H9 (cell line): ENCODE results near the gene LRP1B. TPM values are rescaled to one million over a fixed set of nuclear protein-coding genes. Genes with fewer than 3 reads are reported as not detected.

Source experiments
- DNase-seq: peaks from one replicate; pipeline ENCODE4 v3.0.0-alpha.2; 2017
- H2AFZ ChIP-seq: one replicate; pipeline ENCODE4 v1.6.1; 2013; ENCODE audit warnings: mild to moderate bottlenecking, low read length, control low read depth, moderate library complexity
- H2AK5ac ChIP-seq: 2 replicates; pipeline ENCODE4 v1.6.1; 2013; ENCODE audit warnings: low read length, control low read depth, mixed read lengths; ENCODE audit not compliant: insufficient read length
- H2BK120ac ChIP-seq: one replicate; pipeline ENCODE4 v1.6.1; 2013; ENCODE audit warnings: low read depth, mild to moderate bottlenecking, low read length, control low read depth, inconsistent platforms; ENCODE audit not compliant: poor library complexity, severe bottlenecking
- H2BK12ac ChIP-seq: 2 replicates; pipeline ENCODE4 v1.6.1; 2013; ENCODE audit warnings: low read length, control low read depth, mixed read lengths, low read depth; ENCODE audit not compliant: insufficient read length
- H2BK15ac ChIP-seq: 2 replicates; pipeline ENCODE4 v1.6.1; 2013; ENCODE audit warnings: low read depth, low read length, control low read depth
- H2BK20ac ChIP-seq: one replicate; pipeline ENCODE4 v1.6.1; 2013; ENCODE audit warnings: low read depth, mild to moderate bottlenecking, low read length, control low read depth, inconsistent platforms; ENCODE audit not compliant: poor library complexity, severe bottlenecking
- H2BK5ac ChIP-seq: 2 replicates; pipeline ENCODE4 v1.6.1; 2013; ENCODE audit warnings: low read length, control low read depth, mixed read lengths; ENCODE audit not compliant: insufficient read length
- H3K14ac ChIP-seq: 2 replicates; pipeline ENCODE4 v1.6.1; 2013; ENCODE audit warnings: low read length, control low read depth; ENCODE audit not compliant: insufficient read depth
- H3K18ac ChIP-seq: 2 replicates; pipeline ENCODE4 v1.6.1; 2013; ENCODE audit warnings: low read depth, mild to moderate bottlenecking, mixed read lengths, low read length, control low read depth; ENCODE audit not compliant: insufficient read length
- H3K23ac ChIP-seq: 2 replicates; pipeline ENCODE4 v1.6.1; 2013; ENCODE audit warnings: low read length, control low read depth, mixed read lengths, low read depth; ENCODE audit not compliant: insufficient read length
- H3K23me2 ChIP-seq: 2 replicates; pipeline ENCODE4 v1.6.1; 2013; ENCODE audit warnings: low read depth, mild to moderate bottlenecking, mixed read lengths, low read length, control low read depth; ENCODE audit not compliant: insufficient read length, poor library complexity, severe bottlenecking
- H3K27ac ChIP-seq: 2 replicates; pipeline ENCODE4 v1.5.1; 2013; ENCODE audit warnings: low read length, control low read depth, mixed read lengths, low read depth; ENCODE audit not compliant: insufficient read length
- H3K27me3 ChIP-seq: 2 replicates; pipeline ENCODE4 v1.6.1; 2013; ENCODE audit warnings: low read length, control low read depth, inconsistent platforms; ENCODE audit not compliant: insufficient read depth
- H3K4ac ChIP-seq: 2 replicates; pipeline ENCODE4 v1.6.1; 2013; ENCODE audit warnings: low read depth, mild to moderate bottlenecking, control low read depth, inconsistent platforms, low read length, moderate library complexity
- H3K4me1 ChIP-seq: 2 replicates; pipeline ENCODE4 v1.6.1; 2013; ENCODE audit warnings: low read length, control low read depth, inconsistent platforms; ENCODE audit not compliant: insufficient read depth
- H3K4me2 ChIP-seq: 2 replicates; pipeline ENCODE4 v1.6.1; 2013; ENCODE audit warnings: low read length, control low read depth, mixed read lengths; ENCODE audit not compliant: insufficient read length, insufficient read depth
- H3K56ac ChIP-seq: 2 replicates; pipeline ENCODE4 v1.6.1; 2013; ENCODE audit warnings: low read depth, mild to moderate bottlenecking, mixed read lengths, low read length, control low read depth; ENCODE audit not compliant: insufficient read length
- H3K79me1 ChIP-seq: 2 replicates; pipeline ENCODE4 v1.6.1; 2013; ENCODE audit warnings: low read depth, mild to moderate bottlenecking, moderate library complexity, low read length, control low read depth, inconsistent platforms; ENCODE audit not compliant: insufficient read depth, poor library complexity, severe bottlenecking
- H3K79me2 ChIP-seq: 2 replicates; pipeline ENCODE4 v1.6.1; 2013; ENCODE audit warnings: low read length, control low read depth, inconsistent platforms; ENCODE audit not compliant: insufficient read depth
- H3K9ac ChIP-seq: 2 replicates; pipeline ENCODE4 v1.6.1; 2013; ENCODE audit warnings: low read length, control low read depth, mixed read lengths; ENCODE audit not compliant: insufficient read length; ENCODE audit errors: extremely low read depth
- H3K9me3 ChIP-seq: one replicate; pipeline ENCODE4 v1.6.1; 2013; ENCODE audit warnings: low read depth, low read length, inconsistent platforms; ENCODE audit not compliant: control insufficient read depth
- H3T11ph ChIP-seq: one replicate; pipeline ENCODE4 v1.6.1; 2013; ENCODE audit warnings: mild to moderate bottlenecking, low read length, control low read depth, inconsistent platforms
- H4K20me1 ChIP-seq: one replicate; pipeline ENCODE4 v1.6.1; 2013; ENCODE audit not compliant: control insufficient read depth, insufficient read length, insufficient read depth
- H4K5ac ChIP-seq: 2 replicates; pipeline ENCODE4 v1.6.1; 2013; ENCODE audit warnings: low read depth, mild to moderate bottlenecking, mixed read lengths, low read length, control low read depth; ENCODE audit not compliant: insufficient read length
- H4K8ac ChIP-seq: replicated peaks from 2 replicates; pipeline ENCODE4 v1.6.1; 2013; ENCODE audit warnings: low read length, control low read depth, mixed read lengths, low read depth; ENCODE audit not compliant: insufficient read length
- H4K91ac ChIP-seq: 2 replicates; pipeline ENCODE4 v1.6.1; 2013; ENCODE audit warnings: low read depth, mild to moderate bottlenecking, moderate library complexity, mixed read lengths, low read length, control low read depth; ENCODE audit not compliant: insufficient read length
- H3K27ac Mint-ChIP-seq, 3 experiments: 2 replicates in 2 of 3; 3 replicates in 1 of 3; pipeline ENCODE4 v1.8.0; 2020 to 2021; ENCODE audit warnings: mixed read lengths in 3 of 3, mild to moderate bottlenecking in 1 of 3, moderate library complexity in 1 of 3
- H3K27me3 Mint-ChIP-seq: 2 replicates; pipeline ENCODE4 v1.8.0; 2021; ENCODE audit warnings: low read depth, mild to moderate bottlenecking, moderate library complexity, mixed read lengths
- H3K36me3 Mint-ChIP-seq, 3 experiments: 2 replicates in 2 of 3; 3 replicates in 1 of 3; pipeline ENCODE4 v1.8.0; 2020 to 2021; ENCODE audit warnings: low read depth in 3 of 3, mixed read lengths in 3 of 3; ENCODE audit not compliant: insufficient read depth in 1 of 3
- H3K4me1 Mint-ChIP-seq, 2 experiments: 2 replicates each; pipeline ENCODE4 v1.8.0; 2020; ENCODE audit warnings: mixed read lengths in 2 of 2
- H3K4me3 Mint-ChIP-seq, 2 experiments: 2 replicates in 1 of 2; 3 replicates in 1 of 2; pipeline ENCODE4 v1.8.0; 2020 to 2021; ENCODE audit warnings: mild to moderate bottlenecking in 2 of 2, mixed read lengths in 2 of 2, moderate library complexity in 1 of 2
- H3K9me3 Mint-ChIP-seq, 2 experiments: 2 replicates in 1 of 2; 3 replicates in 1 of 2; pipeline ENCODE4 v1.8.0; 2020; ENCODE audit warnings: mild to moderate bottlenecking in 2 of 2, mixed read lengths in 2 of 2, moderate library complexity in 1 of 2
- WGBS: extraction: QIAGEN DNeasy Blood & Tissue Kit; methylation state at CpG from one replicate; pipeline ENCODE4 v1.1.7; 2013; ENCODE audit warnings: missing lambda C conversion rate, low lambda C conversion rate, mixed read lengths; ENCODE audit not compliant: insufficient read length; ENCODE audit errors: extremely low coverage; 5-methylcytosine and 5-hydroxymethylcytosine counted together
- total RNA-seq: library from RNA; stranded (reverse); gene quantifications from 2 replicates; pipeline ENCODE4 v1.2.1, GENCODE V29; 2021
- TF ChIP-seq, protein P1 (sequence below): fragments of 200-600 bp; sonication (generic); conservative IDR thresholded peaks from 3 replicates; pipeline ENCODE4 v1.8.0; 2021; ENCODE audit warnings: antibody characterized with exemption, mild to moderate bottlenecking

The LRP1B gene
- total RNA-seq, 1 experiment from 2014 or later, result not detected

GRCh38 chr2:141878016-141878415 is 252.8 kb downstream of the LRP1B start:
- H2BK12ac ChIP-seq, result no peak overlapping the region
- no peak overlapping the region for H3K4me2 ChIP-seq
- no peak overlapping the region for H3K4ac ChIP-seq
- Mint-ChIP-seq H3K9me3 (no peaks in the 10 kb centered on the region), H3K4me1 (peaks cover 8 to 11% of the 10 kb centered on the region in 2 experiments), H3K4me3 (no peak overlapping the region), H3K27ac (no peak overlapping the region; a peak in 1 of 7 replicates), H3K27me3 (no peaks in the 10 kb centered on the region), H3K36me3 (peaks cover 0 to 5% (median 0%) of the 10 kb centered on the region in 3 experiments; a peak in 1 of 7 replicates)
- no peak overlapping the region for H3T11ph ChIP-seq
- no peak overlapping the region for H3K23ac ChIP-seq
- H3K27ac ChIP-seq, result no peak overlapping the region
- TF ChIP-seq, protein P1, sequence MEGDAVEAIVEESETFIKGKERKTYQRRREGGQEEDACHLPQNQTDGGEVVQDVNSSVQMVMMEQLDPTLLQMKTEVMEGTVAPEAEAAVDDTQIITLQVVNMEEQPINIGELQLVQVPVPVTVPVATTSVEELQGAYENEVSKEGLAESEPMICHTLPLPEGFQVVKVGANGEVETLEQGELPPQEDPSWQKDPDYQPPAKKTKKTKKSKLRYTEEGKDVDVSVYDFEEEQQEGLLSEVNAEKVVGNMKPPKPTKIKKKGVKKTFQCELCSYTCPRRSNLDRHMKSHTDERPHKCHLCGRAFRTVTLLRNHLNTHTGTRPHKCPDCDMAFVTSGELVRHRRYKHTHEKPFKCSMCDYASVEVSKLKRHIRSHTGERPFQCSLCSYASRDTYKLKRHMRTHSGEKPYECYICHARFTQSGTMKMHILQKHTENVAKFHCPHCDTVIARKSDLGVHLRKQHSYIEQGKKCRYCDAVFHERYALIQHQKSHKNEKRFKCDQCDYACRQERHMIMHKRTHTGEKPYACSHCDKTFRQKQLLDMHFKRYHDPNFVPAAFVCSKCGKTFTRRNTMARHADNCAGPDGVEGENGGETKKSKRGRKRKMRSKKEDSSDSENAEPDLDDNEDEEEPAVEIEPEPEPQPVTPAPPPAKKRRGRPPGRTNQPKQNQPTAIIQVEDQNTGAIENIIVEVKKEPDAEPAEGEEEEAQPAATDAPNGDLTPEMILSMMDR, result no peak
- no CpG with 5 or more reads among the region's 1 CpG for WGBS
- no peak overlapping the region for H2BK20ac ChIP-seq
- H4K20me1 ChIP-seq, result no peaks in the 10 kb centered on the region
- no peak overlapping the region for H2AFZ ChIP-seq
- H2BK120ac ChIP-seq, result no peak overlapping the region
- no peaks in the 10 kb centered on the region for H3K27me3 ChIP-seq
- no peak overlapping the region for H4K8ac ChIP-seq
- no peak overlapping the region for H2AK5ac ChIP-seq
- no peaks in the 10 kb centered on the region for H3K9me3 ChIP-seq
- no peak overlapping the region for H4K5ac ChIP-seq
- H3K18ac ChIP-seq, result no peak overlapping the region
- no peak overlapping the region for H3K56ac ChIP-seq
- H3K79me2 ChIP-seq, result no peaks in the 10 kb centered on the region
- H3K9ac ChIP-seq, result no peak overlapping the region
- no peaks in the 10 kb centered on the region for H3K4me1 ChIP-seq
- no peak overlapping the region for H2BK5ac ChIP-seq
- H3K79me1 ChIP-seq, result no peaks in the 10 kb centered on the region
- no peak overlapping the region for H3K14ac ChIP-seq
- no peak overlapping the region for H4K91ac ChIP-seq
- no peak for DNase-seq
- H2BK15ac ChIP-seq, result no peak overlapping the region
- no peaks in the 10 kb centered on the region for H3K23me2 ChIP-seq
